ENCODE data around the gene CCDC88A.

CCDC88A gene

GRCh38 chr2:55370208-55370607, 49.4 kb downstream of the CCDC88A start:
- TF ChIP-seq, protein P1, sequence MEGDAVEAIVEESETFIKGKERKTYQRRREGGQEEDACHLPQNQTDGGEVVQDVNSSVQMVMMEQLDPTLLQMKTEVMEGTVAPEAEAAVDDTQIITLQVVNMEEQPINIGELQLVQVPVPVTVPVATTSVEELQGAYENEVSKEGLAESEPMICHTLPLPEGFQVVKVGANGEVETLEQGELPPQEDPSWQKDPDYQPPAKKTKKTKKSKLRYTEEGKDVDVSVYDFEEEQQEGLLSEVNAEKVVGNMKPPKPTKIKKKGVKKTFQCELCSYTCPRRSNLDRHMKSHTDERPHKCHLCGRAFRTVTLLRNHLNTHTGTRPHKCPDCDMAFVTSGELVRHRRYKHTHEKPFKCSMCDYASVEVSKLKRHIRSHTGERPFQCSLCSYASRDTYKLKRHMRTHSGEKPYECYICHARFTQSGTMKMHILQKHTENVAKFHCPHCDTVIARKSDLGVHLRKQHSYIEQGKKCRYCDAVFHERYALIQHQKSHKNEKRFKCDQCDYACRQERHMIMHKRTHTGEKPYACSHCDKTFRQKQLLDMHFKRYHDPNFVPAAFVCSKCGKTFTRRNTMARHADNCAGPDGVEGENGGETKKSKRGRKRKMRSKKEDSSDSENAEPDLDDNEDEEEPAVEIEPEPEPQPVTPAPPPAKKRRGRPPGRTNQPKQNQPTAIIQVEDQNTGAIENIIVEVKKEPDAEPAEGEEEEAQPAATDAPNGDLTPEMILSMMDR (conservative IDR thresholded peaks at IDR 0.05): no peak
- TF ChIP-seq ZFX (IDR thresholded peaks at IDR 0.05): no peak
- H3K27ac ChIP-seq: no peak overlapping the region

DNA sequence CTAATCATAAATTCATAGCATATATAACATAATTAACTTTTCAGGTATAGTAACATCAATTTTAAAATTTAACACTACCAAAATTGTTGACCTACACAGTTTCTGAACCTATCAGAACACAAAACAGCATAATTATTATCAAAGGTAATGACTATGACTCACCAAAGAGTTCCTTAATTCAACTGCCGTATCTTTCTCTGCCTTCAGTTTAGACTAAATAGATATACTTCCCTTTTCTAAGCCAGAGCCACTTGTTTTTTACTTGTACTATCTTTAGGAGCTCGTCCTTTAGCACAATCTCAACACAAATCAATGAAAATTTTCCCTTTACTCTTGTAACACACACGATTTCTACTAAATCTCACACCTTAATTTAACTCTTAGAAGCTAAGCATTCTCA, 54.4 kb downstream of the CCDC88A start:
- H3K27ac ChIP-seq: no peak overlapping the region
- no peak for TF ChIP-seq ZFX (IDR thresholded peaks at IDR 0.05)
- TF ChIP-seq, protein P1 (conservative IDR thresholded peaks at IDR 0.05): no peak

DNA sequence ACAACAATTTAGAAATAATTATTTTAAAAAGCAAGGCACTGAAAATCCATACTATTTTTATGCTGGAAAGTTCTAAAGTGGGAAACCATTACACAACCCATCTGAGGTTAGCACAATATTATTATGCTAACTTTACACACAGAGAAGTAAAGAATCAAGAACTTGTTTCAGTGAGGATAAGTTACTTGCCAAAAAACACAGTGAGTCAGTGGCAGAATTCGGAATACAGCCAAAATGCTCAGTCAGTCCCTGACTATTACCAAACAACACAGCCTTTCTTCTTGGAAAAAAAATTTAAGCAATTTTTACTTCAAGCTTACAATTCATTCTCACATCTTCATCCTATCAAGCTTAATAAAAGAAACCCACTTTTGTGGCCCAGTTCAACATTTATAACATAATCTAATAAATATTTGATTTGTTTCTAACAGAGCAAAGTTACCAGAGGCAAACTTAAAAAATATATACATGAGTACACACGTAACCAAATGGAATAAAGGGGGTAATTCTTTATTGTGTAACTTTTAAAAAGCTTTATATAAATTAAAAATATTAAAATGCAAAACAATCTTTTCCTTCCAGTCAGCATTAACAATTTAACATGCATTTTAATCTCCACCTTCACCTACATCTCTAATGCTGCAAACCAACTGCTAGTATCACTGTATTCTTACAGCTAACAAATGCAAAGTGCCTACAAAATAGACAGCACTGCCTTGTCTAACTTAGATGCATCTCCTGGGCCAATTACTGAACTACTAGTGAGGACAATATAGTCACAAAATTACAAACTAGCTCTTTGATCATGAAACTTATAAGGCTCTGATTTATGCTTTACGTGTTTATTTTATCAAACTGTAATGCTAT, 55.2 kb downstream of the CCDC88A start:
- H3K27ac ChIP-seq: no peak overlapping the region
- TF ChIP-seq ZFX (IDR thresholded peaks at IDR 0.05): no peak
- TF ChIP-seq, protein P1 (conservative IDR thresholded peaks at IDR 0.05): no peak

DNA sequence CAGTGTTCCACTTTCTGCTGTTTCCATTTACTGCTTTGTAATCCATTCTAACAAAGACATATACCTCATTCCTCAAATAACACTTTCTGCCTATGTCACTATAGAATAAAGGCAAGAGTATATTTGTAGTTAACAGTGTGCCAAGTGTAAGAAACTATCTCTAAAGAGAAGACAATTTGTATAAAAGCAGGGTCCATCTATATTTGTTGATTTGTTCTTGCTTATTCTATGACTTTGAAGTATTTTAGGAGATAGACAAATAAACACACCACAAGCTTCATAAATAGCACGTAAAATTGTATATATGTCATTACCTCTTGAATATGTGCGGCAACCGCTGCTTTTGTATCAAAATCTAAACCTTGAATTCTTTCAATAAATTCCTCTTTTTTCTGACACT, 56.0 kb downstream of the CCDC88A start:
- no peak overlapping the region for H3K27ac ChIP-seq
- TF ChIP-seq, protein P1 (conservative IDR thresholded peaks at IDR 0.05): no peak
- TF ChIP-seq ZFX (IDR thresholded peaks at IDR 0.05): no peak

- H3K27ac ChIP-seq: no peak overlapping the region
- no peak for TF ChIP-seq ZFX (IDR thresholded peaks at IDR 0.05)
- TF ChIP-seq, protein P1 (conservative IDR thresholded peaks at IDR 0.05): no peak
These were observed 58.0 kb downstream of the CCDC88A start for GRCh38 chr2:55361465-55362189.

GRCh38 chr2:55358451-55358850, 61.2 kb downstream of the CCDC88A start:
- TF ChIP-seq, protein P1 (conservative IDR thresholded peaks at IDR 0.05): no peak
- TF ChIP-seq ZFX (IDR thresholded peaks at IDR 0.05): no peak
- H3K27ac ChIP-seq: no peak overlapping the region

DNA sequence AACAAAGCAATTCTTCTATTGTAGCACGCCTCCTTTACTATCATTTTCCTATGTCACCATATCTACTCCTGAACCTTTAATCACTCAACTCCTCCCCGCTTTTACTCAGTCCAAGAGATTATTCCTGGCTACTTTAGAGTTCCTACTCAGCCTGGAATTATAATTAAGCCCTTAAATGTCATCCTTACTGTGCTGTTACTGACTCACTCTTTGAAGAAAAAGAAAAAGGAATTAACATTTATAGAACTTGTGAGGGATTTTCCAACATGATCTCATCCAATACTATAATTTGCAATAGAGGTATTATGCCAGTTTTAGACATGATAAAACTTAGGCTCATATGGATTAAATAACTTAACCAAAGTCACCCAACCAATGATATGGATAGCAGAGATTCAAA, 61.7 kb downstream of the CCDC88A start:
- no peak overlapping the region for H3K27ac ChIP-seq
- TF ChIP-seq, protein P1 (conservative IDR thresholded peaks at IDR 0.05): no peak
- no peak for TF ChIP-seq ZFX (IDR thresholded peaks at IDR 0.05)
